ENCODE data around the gene OSBPL10.

DNA sequence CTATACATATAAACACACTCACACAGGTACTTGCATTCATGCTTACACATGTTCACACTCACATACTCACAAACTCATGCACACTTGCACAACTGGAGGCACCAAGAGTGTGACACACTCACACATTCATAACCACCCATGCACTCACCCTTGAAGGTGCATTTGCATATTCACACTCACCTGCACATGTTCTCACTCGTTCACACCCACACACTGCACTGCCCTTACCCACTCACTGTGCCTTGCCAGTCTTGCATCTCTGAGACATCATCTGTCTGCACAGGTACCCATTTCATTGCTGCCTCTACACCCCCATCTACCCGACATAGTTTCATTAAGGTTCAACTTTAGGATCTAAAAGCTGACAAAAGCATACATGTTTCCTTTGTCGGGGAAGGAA lies 95.8 kb downstream of the OSBPL10 start:
- TF ChIP-seq POLR2A (IDR thresholded peaks at IDR 0.05), result no peak
- TF ChIP-seq, protein P1, sequence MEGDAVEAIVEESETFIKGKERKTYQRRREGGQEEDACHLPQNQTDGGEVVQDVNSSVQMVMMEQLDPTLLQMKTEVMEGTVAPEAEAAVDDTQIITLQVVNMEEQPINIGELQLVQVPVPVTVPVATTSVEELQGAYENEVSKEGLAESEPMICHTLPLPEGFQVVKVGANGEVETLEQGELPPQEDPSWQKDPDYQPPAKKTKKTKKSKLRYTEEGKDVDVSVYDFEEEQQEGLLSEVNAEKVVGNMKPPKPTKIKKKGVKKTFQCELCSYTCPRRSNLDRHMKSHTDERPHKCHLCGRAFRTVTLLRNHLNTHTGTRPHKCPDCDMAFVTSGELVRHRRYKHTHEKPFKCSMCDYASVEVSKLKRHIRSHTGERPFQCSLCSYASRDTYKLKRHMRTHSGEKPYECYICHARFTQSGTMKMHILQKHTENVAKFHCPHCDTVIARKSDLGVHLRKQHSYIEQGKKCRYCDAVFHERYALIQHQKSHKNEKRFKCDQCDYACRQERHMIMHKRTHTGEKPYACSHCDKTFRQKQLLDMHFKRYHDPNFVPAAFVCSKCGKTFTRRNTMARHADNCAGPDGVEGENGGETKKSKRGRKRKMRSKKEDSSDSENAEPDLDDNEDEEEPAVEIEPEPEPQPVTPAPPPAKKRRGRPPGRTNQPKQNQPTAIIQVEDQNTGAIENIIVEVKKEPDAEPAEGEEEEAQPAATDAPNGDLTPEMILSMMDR (IDR thresholded peaks at IDR 0.05), result no peak
